PC-3 (cell line): ENCODE results near the gene HMGXB3. TPM values are rescaled to one million over a fixed set of nuclear protein-coding genes. Genes with fewer than 3 reads are reported as not detected.

ENCODE experiments used
- ATAC-seq: fragments of 200-7000 bp; cut with Tn5 transposase; 2 replicates; pipeline ENCODE4 v1.9.1; 2020; ENCODE audit warnings: mild to moderate bottlenecking, moderate library complexity
- BruUV-seq: library from RNA; stranded (reverse); fragments of 400-500 nt; replicated peaks from 2 replicates; lab custom pipeline; 2021; lab: Mats Ljungman, UMichigan
- CTCF ChIA-PET: fragments of 300-600 bp; sonication (Branson Sonifier 250); formaldehyde crosslinking; loops from one replicate; lab custom pipeline; 2022; ENCODE audit warnings: antibody characterized with exemption; lab: Charles Lee
- POLR2A ChIA-PET: fragments of 300-600 bp; sonication (Branson Sonifier 250); formaldehyde crosslinking; loops from one replicate; lab custom pipeline; 2022; ENCODE audit warnings: antibody characterized with exemption; ENCODE audit not compliant: unreplicated experiment; lab: Charles Lee
- DNase-seq: peaks from one replicate; pipeline ENCODE4 v3.0.0-alpha.2; 2015
- H2AFZ ChIP-seq: fragments of 300-600 bp; sonication (generic); 2 replicates; pipeline ENCODE4 v1.6.0; 2016; ENCODE audit warnings: antibody characterized with exemption, low read length
- H3F3A ChIP-seq: fragments of 300-600 bp; sonication (generic); one replicate; pipeline ENCODE4 v1.6.0; 2017; ENCODE audit warnings: antibody characterized with exemption, low read length, control low read depth, mild to moderate bottlenecking; ENCODE audit not compliant: unreplicated experiment
- H3K27ac ChIP-seq: fragments of 300-600 bp; sonication (generic); 2 replicates; pipeline ENCODE4 v1.5.1; 2016; ENCODE audit warnings: mild to moderate bottlenecking, low read length
- H3K27me3 ChIP-seq: fragments of 300-600 bp; sonication (generic); 2 replicates; pipeline ENCODE4 v1.6.1; 2016; ENCODE audit warnings: low read length, mixed read lengths
- H3K36me3 ChIP-seq: fragments of 300-600 bp; sonication (generic); 2 replicates; pipeline ENCODE4 v1.6.1; 2016; ENCODE audit warnings: low read depth, mixed run types, low read length, mixed read lengths
- H3K4me1 ChIP-seq: fragments of 300-600 bp; sonication (generic); 2 replicates; pipeline ENCODE4 v1.5.1; 2016; ENCODE audit warnings: low read length; ENCODE audit not compliant: insufficient read depth
- H3K4me2 ChIP-seq: fragments of 300-600 bp; sonication (generic); 2 replicates; pipeline ENCODE4 v1.6.0; 2016; ENCODE audit warnings: low read length
- H3K4me3 ChIP-seq: fragments of 300-600 bp; sonication (generic); 2 replicates; pipeline ENCODE4 v1.5.1; 2016; ENCODE audit warnings: mild to moderate bottlenecking, low read length, mixed read lengths
- H3K79me2 ChIP-seq: fragments of 300-600 bp; sonication (generic); 2 replicates; pipeline ENCODE4 v1.6.1; 2017; ENCODE audit warnings: low read length, mixed read lengths
- H3K9ac ChIP-seq: fragments of 300-600 bp; sonication (generic); 2 replicates; pipeline ENCODE4 v1.6.0; 2016; ENCODE audit warnings: mild to moderate bottlenecking, low read length
- H3K9me2 ChIP-seq: fragments of 300-600 bp; sonication (generic); replicated peaks from 2 replicates; pipeline ENCODE4 v1.6.1; 2016; ENCODE audit warnings: mixed run types, low read length, mixed read lengths
- H3K9me3 ChIP-seq: fragments of 300-600 bp; sonication (generic); 2 replicates; pipeline ENCODE4 v1.6.1; 2016; ENCODE audit warnings: low read length, mixed read lengths
- H4K20me1 ChIP-seq: fragments of 300-600 bp; sonication (generic); 2 replicates; pipeline ENCODE4 v1.6.1; 2016; ENCODE audit warnings: low read length, mixed read lengths
- EZH2 ChIP-seq: fragments of 300-600 bp; sonication (generic); IDR thresholded peaks from one replicate; pipeline ENCODE4 v1.6.1; 2017; ENCODE audit warnings: antibody characterized with exemption, mild to moderate bottlenecking, low read length; ENCODE audit not compliant: unreplicated experiment
- EZH2phosphoT487 ChIP-seq: fragments of 300-600 bp; sonication (generic); IDR thresholded peaks from 2 replicates; pipeline ENCODE4 v1.6.1; 2018; ENCODE audit warnings: mild to moderate bottlenecking, antibody characterized with exemption, low read length, borderline replicate concordance
- intact Hi-C: fragments of 100-400 bp; cut with micrococcal nuclease; formaldehyde crosslinking; loops from 2 replicates; pipeline ENCODE4 v1.9.0; 2023
- total RNA-seq: library from RNA; depleted of rRNA; stranded (reverse); fragments of >200 nt; gene quantifications from 2 replicates; pipeline ENCODE4 v1.2.3, GENCODE V29; 2014
- TF ChIP-seq, protein P1 (sequence below): fragments of 300-600 bp; sonication (generic); conservative IDR thresholded peaks from 2 replicates; pipeline ENCODE4 v1.5.1; 2017; ENCODE audit warnings: antibody characterized with exemption, low read depth, mild to moderate bottlenecking, low read length

HMGXB3 gene
- total RNA-seq, 1 experiment from 2014 or later, result 56.6 TPM

DNA sequence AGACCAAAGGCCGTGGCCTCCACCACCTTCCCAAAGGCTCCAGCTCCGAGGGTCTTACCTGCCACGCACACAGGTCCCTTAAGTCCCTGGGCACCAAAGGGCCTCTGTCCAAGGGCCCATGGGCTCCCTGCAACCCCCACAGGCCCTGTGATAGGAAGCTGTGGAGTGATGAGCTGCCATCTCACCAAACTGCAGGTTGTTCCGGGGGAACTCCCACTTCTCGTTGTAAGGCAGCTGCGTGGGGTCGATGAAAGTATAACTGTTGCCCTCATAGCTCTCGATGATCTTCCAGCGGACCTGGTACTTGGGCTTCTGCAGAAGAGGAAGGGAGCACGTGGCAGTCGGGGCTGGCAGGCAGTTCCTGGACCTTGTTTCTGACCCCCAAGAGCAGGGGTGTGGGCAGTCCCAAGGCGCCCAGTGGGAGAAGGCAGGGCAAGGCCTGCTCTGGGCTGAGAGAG lies 61.0 kb downstream of the HMGXB3 start:
- Histone ChIP-seq H3K4me3 (no peak overlapping the region), H3K36me3 (no peaks in the 10 kb centered on the region), H3K27ac (no peak overlapping the region), H4K20me1 (no peaks in the 10 kb centered on the region), H3K27me3 (no peaks in the 10 kb centered on the region), H3K4me1 (peaks cover 16% of the 10 kb centered on the region), H3K9ac (no peak overlapping the region), H3F3A (no peaks in the 10 kb centered on the region), H3K4me2 (no peak overlapping the region), H3K79me2 (no peaks in the 10 kb centered on the region), H3K9me3 (no peaks in the 10 kb centered on the region), H2AFZ (no peak overlapping the region), H3K9me2 (no peaks in the 10 kb centered on the region)
- ATAC-seq, result no peak
- TF ChIP-seq EZH2 (no peak), EZH2phosphoT487 (no peak)
- TF ChIP-seq, protein P1, sequence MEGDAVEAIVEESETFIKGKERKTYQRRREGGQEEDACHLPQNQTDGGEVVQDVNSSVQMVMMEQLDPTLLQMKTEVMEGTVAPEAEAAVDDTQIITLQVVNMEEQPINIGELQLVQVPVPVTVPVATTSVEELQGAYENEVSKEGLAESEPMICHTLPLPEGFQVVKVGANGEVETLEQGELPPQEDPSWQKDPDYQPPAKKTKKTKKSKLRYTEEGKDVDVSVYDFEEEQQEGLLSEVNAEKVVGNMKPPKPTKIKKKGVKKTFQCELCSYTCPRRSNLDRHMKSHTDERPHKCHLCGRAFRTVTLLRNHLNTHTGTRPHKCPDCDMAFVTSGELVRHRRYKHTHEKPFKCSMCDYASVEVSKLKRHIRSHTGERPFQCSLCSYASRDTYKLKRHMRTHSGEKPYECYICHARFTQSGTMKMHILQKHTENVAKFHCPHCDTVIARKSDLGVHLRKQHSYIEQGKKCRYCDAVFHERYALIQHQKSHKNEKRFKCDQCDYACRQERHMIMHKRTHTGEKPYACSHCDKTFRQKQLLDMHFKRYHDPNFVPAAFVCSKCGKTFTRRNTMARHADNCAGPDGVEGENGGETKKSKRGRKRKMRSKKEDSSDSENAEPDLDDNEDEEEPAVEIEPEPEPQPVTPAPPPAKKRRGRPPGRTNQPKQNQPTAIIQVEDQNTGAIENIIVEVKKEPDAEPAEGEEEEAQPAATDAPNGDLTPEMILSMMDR, result no peak
- ChIA-PET CTCF (no interaction called here), POLR2A (no interaction called here)
- no peak for DNase-seq
- BruUV-seq, result no TSS peak
- intact Hi-C loops, result no loop called here

DNA sequence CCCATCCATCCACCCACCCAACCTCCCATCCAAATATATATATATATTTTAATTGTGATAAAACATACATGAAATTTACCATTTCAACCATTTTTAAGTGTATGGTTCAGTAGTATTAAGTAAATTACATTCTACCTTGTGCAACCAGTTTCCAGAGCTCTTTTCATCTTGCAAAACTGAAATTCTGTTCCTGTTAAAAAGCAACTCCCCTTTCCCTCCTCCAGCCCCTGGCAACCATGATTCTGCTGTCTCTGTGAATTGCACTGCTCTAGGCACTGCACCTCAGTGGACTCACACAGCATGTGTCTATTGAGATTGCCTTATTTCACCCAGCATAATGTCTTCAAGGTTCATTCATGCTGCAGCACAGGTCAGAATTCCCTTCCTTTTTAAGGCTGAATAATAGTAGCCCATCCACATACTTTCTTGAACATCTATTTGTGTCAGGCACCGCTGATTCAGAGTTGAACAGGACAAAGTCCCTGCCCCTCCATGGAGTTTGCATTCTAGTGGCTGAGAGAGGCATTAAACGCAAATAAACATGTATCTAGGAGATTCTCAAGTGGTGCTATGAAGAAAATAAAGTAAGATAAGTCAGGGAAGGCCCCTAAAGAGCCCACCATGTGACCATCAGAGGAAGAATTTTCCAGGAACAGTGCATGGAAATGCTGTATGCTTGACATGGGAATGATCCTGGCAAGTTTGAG lies 61.8 kb downstream of the HMGXB3 start:
- Histone ChIP-seq H3K9ac (no peak overlapping the region), H3K9me3 (no peaks in the 10 kb centered on the region), H3K27me3 (no peaks in the 10 kb centered on the region), H3K36me3 (no peaks in the 10 kb centered on the region), H4K20me1 (no peaks in the 10 kb centered on the region), H3K9me2 (no peaks in the 10 kb centered on the region), H2AFZ (no peak overlapping the region), H3K4me2 (no peak overlapping the region), H3F3A (no peaks in the 10 kb centered on the region), H3K79me2 (no peaks in the 10 kb centered on the region), H3K4me1 (peaks cover 23% of the 10 kb centered on the region), H3K27ac (no peak overlapping the region), H3K4me3 (no peak overlapping the region)
- no peak for DNase-seq
- TF ChIP-seq, protein P1, result no peak
- no peak for TF ChIP-seq EZH2
- TF ChIP-seq EZH2phosphoT487, result no peak
- CTCF ChIA-PET, result no interaction called here
- intact Hi-C loops, result no loop called here
- POLR2A ChIA-PET, result interaction anchor here (0.7 kb wide), 1 partner anchor 1853 kb away, joined by 3 read pairs; no protein-coding TSS in a partner anchor
- BruUV-seq, result no TSS peak
- no peak for ATAC-seq

GRCh38 chr5:150063638-150064037 lies 63.1 kb downstream of the HMGXB3 start:
- POLR2A ChIA-PET, result no interaction called here
- no peak overlapping the region for H3K4me2 ChIP-seq
- no peaks in the 10 kb centered on the region for H3K79me2 ChIP-seq
- H3K4me3 ChIP-seq, result no peak overlapping the region
- no peaks in the 10 kb centered on the region for H3K36me3 ChIP-seq
- DNase-seq (no peak), ATAC-seq (no peak)
- no peaks in the 10 kb centered on the region for H4K20me1 ChIP-seq
- no peaks in the 10 kb centered on the region for H3K27me3 ChIP-seq
- H3K9me2 ChIP-seq, result no peaks in the 10 kb centered on the region
- no peaks in the 10 kb centered on the region for H3K9me3 ChIP-seq
- no peaks in the 10 kb centered on the region for H3F3A ChIP-seq
- H3K9ac ChIP-seq, result no peak overlapping the region
- no TSS peak for BruUV-seq
- TF ChIP-seq EZH2 (no peak), EZH2phosphoT487 (no peak)
- TF ChIP-seq, protein P1, result no peak
- H3K27ac ChIP-seq, result no peak overlapping the region
- CTCF ChIA-PET, result no interaction called here
- intact Hi-C loops, result no loop called here
- H3K4me1 ChIP-seq, result peaks cover 20% of the 10 kb centered on the region
- H2AFZ ChIP-seq, result no peak overlapping the region
